ENCODE results near the gene GSN.

DNA sequence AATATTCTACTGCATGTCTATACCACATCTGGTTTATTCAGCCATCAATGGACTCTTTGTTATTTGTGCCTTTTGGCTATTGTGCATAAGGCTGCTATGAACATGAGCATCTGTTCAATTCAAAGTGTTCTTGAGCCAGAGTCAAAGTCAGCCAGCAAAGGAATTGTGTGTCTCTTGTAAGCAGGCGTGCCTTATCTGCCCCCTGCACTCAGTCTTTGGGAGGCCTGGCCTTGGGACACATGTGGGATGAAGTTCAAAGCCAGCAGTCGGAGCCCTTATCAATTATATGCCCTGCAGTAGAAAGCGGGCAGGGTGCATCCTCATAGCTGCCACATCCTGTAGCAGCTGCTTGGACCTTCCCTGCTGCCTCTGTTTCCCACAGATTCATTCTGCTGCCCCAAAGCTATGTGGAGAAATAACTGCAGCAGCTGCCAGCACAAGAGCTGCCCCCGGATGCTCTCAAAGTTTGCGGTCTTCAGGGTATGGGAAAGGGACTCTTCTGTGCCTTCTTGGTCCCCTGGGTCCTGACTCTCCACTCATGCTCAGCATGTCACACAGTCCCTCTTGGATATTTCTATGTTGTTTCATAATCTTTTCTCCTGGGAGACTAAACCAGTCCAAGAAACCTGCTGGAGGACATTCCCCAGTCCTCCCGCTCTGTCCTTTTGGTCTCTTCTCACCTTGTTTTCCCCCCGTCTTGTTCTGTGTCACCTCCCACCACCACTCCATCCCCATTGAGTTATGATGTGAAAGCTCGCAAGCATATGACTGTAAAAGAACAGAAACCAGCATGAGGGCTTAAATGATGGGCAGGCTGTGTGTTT lies 66.2 kb downstream of the GSN start:
- TF ChIP-seq POLR2AphosphoS5 (IDR thresholded peaks at IDR 0.05; ENCODE audit: low read depth, low read length), result no peak
- TF ChIP-seq, protein P1, sequence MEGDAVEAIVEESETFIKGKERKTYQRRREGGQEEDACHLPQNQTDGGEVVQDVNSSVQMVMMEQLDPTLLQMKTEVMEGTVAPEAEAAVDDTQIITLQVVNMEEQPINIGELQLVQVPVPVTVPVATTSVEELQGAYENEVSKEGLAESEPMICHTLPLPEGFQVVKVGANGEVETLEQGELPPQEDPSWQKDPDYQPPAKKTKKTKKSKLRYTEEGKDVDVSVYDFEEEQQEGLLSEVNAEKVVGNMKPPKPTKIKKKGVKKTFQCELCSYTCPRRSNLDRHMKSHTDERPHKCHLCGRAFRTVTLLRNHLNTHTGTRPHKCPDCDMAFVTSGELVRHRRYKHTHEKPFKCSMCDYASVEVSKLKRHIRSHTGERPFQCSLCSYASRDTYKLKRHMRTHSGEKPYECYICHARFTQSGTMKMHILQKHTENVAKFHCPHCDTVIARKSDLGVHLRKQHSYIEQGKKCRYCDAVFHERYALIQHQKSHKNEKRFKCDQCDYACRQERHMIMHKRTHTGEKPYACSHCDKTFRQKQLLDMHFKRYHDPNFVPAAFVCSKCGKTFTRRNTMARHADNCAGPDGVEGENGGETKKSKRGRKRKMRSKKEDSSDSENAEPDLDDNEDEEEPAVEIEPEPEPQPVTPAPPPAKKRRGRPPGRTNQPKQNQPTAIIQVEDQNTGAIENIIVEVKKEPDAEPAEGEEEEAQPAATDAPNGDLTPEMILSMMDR (IDR thresholded peaks at IDR 0.05), result no peak
- TF ChIP-seq, protein P2, sequence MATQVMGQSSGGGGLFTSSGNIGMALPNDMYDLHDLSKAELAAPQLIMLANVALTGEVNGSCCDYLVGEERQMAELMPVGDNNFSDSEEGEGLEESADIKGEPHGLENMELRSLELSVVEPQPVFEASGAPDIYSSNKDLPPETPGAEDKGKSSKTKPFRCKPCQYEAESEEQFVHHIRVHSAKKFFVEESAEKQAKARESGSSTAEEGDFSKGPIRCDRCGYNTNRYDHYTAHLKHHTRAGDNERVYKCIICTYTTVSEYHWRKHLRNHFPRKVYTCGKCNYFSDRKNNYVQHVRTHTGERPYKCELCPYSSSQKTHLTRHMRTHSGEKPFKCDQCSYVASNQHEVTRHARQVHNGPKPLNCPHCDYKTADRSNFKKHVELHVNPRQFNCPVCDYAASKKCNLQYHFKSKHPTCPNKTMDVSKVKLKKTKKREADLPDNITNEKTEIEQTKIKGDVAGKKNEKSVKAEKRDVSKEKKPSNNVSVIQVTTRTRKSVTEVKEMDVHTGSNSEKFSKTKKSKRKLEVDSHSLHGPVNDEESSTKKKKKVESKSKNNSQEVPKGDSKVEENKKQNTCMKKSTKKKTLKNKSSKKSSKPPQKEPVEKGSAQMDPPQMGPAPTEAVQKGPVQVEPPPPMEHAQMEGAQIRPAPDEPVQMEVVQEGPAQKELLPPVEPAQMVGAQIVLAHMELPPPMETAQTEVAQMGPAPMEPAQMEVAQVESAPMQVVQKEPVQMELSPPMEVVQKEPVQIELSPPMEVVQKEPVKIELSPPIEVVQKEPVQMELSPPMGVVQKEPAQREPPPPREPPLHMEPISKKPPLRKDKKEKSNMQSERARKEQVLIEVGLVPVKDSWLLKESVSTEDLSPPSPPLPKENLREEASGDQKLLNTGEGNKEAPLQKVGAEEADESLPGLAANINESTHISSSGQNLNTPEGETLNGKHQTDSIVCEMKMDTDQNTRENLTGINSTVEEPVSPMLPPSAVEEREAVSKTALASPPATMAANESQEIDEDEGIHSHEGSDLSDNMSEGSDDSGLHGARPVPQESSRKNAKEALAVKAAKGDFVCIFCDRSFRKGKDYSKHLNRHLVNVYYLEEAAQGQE (IDR thresholded peaks at IDR 0.05; ENCODE audit: insufficient read depth in 1 of 2, low read depth in 2 of 2, low read length in 1 of 2), result no peak
- TF ChIP-seq SIN3A (IDR thresholded peaks at IDR 0.05; ENCODE audit: borderline replicate concordance, insufficient read depth, low read depth, low read length), result no peak
- TF ChIP-seq TCF7L2 (IDR thresholded peaks at IDR 0.05; ENCODE audit: low read depth, low read length), result no peak
